ENCODE results near the gene PASK. TPM values are rescaled to one million over a fixed set of nuclear protein-coding genes. Genes with fewer than 3 reads are reported as not detected.

PASK gene
- total and polyA plus RNA-seq, 2 of the 4 experiments (the other 2 are of a cell fraction) = 4.1 TPM

GRCh38 chr2:241067501-241068135, 81.7 kb downstream of the PASK start (continued):
- TF ChIP-seq CTCF (conservative IDR thresholded peaks at IDR 0.05; ENCODE audit: low read depth, low read length) (no peak), MXI1 (IDR thresholded peaks at IDR 0.05; ENCODE audit: borderline replicate concordance, low read depth, low read length) (no peak), CHD1 (IDR thresholded peaks at IDR 0.05; ENCODE audit: low read depth, low read length) (no peak)

- Histone ChIP-seq H3K14ac (replicated peaks; ENCODE audit: low read depth, low read length) (no peak overlapping the region), H3K4me3 (ENCODE audit: insufficient read depth, low read depth, low read length) (no peak overlapping the region), H3K9ac (ENCODE audit: low read depth, low read length) (no peak overlapping the region), H2AK5ac (ENCODE audit: low read depth, low read length) (no peak overlapping the region), H3K9me1 (ENCODE audit: insufficient read depth, low read length) (no peaks in the 10 kb centered on the region), H3K27me3 (ENCODE audit: control insufficient read depth, insufficient read depth, low read length) (no peaks in the 10 kb centered on the region), H2AFZ (replicated peaks; ENCODE audit: low read length, poor library complexity) (no peak overlapping the region), H2BK120ac (ENCODE audit: low read depth, low read length) (no peak overlapping the region), H2BK20ac (ENCODE audit: low read depth, low read length) (no peak overlapping the region), H4K8ac (ENCODE audit: low read depth in 2 of 2, low read length in 2 of 2) (no peak overlapping the region), H2BK5ac (ENCODE audit: low read depth, low read length, poor library complexity, severe bottlenecking) (no peak overlapping the region), H2AK9ac (replicated peaks; ENCODE audit: low read depth, low read length, poor library complexity) (no peak overlapping the region), H3K4me1 (ENCODE audit: control insufficient read depth, insufficient read depth, low read length) (no peaks in the 10 kb centered on the region), H3K56ac (ENCODE audit: extremely low read depth, insufficient read depth, low read length) (no peak overlapping the region), H3K4me2 (ENCODE audit: low read depth, low read length) (no peak overlapping the region), H2BK15ac (ENCODE audit: low read depth, low read length) (no peak overlapping the region), H3K36me3 (ENCODE audit: control insufficient read depth, insufficient read depth, low read length) (peaks cover 35% of the 10 kb centered on the region; the same call in 1 of the 2 replicates), H3K9me3 (ENCODE audit: control insufficient read depth, insufficient read depth, low read length) (no peaks in the 10 kb centered on the region), H3K4ac (ENCODE audit: low read depth, low read length) (no peak overlapping the region), H3K79me1 (ENCODE audit: low read depth in 1 of 2, low read length in 2 of 2) (no peaks in the 10 kb centered on the region), H3K23ac (ENCODE audit: low read depth, low read length) (no peak overlapping the region), H4K5ac (ENCODE audit: low read depth, low read length) (no peak overlapping the region), H3K18ac (ENCODE audit: low read depth, low read length) (no peak overlapping the region), H4K91ac (ENCODE audit: insufficient read depth, low read depth, low read length) (no peak overlapping the region), H3K27ac (ENCODE audit: insufficient read depth, low read length) (no peak overlapping the region), H4K20me1 (ENCODE audit: insufficient read depth, low read length) (no peaks in the 10 kb centered on the region)
- intact Hi-C loops (cut with micrococcal nuclease) (no loop called here), in situ Hi-C loops (cut with MboI; ENCODE audit: low sequenced_read_pairs) (no loop called here), dilution Hi-C loops (cut with HindIII; ENCODE audit: low sequenced_read_pairs, unreplicated experiment) (no loop called here)
- TF ChIP-seq USF2 (IDR thresholded peaks at IDR 0.05; ENCODE audit: low read depth, low read length) = no peak
- no peak for TF ChIP-seq CEBPB (IDR thresholded peaks at IDR 0.05; ENCODE audit: low read depth, low read length)
- no peak for TF ChIP-seq MAFK (IDR thresholded peaks at IDR 0.05; ENCODE audit: low read depth, low read length)
- TF ChIP-seq CTCF (conservative IDR thresholded peaks at IDR 0.05; ENCODE audit: low read depth, low read length) = no peak
- no peak for TF ChIP-seq RAD21 (IDR thresholded peaks at IDR 0.05; ENCODE audit: low read length)
- TF ChIP-seq POLR2A (IDR thresholded peaks at IDR 0.05; ENCODE audit: low read depth, low read length) = no peak
- TF ChIP-seq FOS (IDR thresholded peaks at IDR 0.05; ENCODE audit: low read depth, low read length) = no peak
- CTCF ChIA-PET = interaction anchor here (0.6 kb wide), 1 partner anchor 201 kb away, joined by 4 read pairs; no protein-coding TSS in a partner anchor
- ATAC-seq (ENCODE audit: low read depth) = peak; percentile 47; the same call in 1 of the 2 replicates
- BruUV-seq (replicated peaks) = no TSS peak
- WGBS, 2 experiments (ENCODE audit: extremely low coverage in 2 of 2, insufficient read length in 1 of 2) = 78% methylated on average over 13 of the region's 15 CpGs; no CpG with 5 or more reads in 1 of the 2 experiments
- DNase-seq = no peak
- POLR2A ChIA-PET (ENCODE audit: unreplicated experiment) = no interaction called here
These were observed 82.4 kb downstream of the PASK start for GRCh38 chr2:241066893-241067341.

Measured in IMR-90 (cell line).